HK-2 (cell line): ENCODE results near the gene XIRP1.
"Not testable (repeated sequence)": the region's sequence is repeated elsewhere in the genome, so short reads cannot be mapped to it uniquely, and the experiment has no call there.

ENCODE experiments used
- DNase-seq: peaks from one replicate; pipeline ENCODE4 v3.0.0-alpha.2; 2018; ENCODE audit not compliant: unreplicated experiment

XIRP1 gene

GRCh38 chr3:39186692-39187151 is 5.7 kb downstream of the XIRP1 start:
- no peak for DNase-seq

GRCh38 chr3:39185959-39186691 is 6.3 kb downstream of the XIRP1 start:
- no peak for DNase-seq

- no peak for DNase-seq
These were observed 7.0 kb downstream of the XIRP1 start for GRCh38 chr3:39185326-39185958.

GRCh38 chr3:39184968-39185285 is 7.5 kb downstream of the XIRP1 start:
- no peak for DNase-seq

- no peak for DNase-seq
These were observed 8.1 kb downstream of the XIRP1 start for GRCh38 chr3:39184081-39184967.

GRCh38 chr3:39183211-39184080 is 8.9 kb downstream of the XIRP1 start:
- DNase-seq = no peak

- no peak for DNase-seq
These were observed 10.7 kb downstream of the XIRP1 start for GRCh38 chr3:39181408-39182335.

GRCh38 chr3:39180546-39181346 is 11.6 kb downstream of the XIRP1 start:
- peak; percentile 73 for DNase-seq

GRCh38 chr3:39180183-39180545 is 12.2 kb downstream of the XIRP1 start:
- no peak for DNase-seq

GRCh38 chr3:39178553-39178952 is 13.8 kb downstream of the XIRP1 start:
- no peak for DNase-seq

- peak; percentile 72 for DNase-seq
These were observed 14.6 kb downstream of the XIRP1 start for GRCh38 chr3:39177708-39178332.

- no peak for DNase-seq
These were observed 16.2 kb downstream of the XIRP1 start for GRCh38 chr3:39176025-39176714.

GRCh38 chr3:39173318-39174125 is 18.9 kb downstream of the XIRP1 start:
- no peak for DNase-seq

- DNase-seq = no peak
These were observed 20.5 kb downstream of the XIRP1 start for GRCh38 chr3:39171860-39172259.

GRCh38 chr3:39170877-39171276 is 21.5 kb downstream of the XIRP1 start:
- DNase-seq = not testable (repeated sequence)

GRCh38 chr3:39170461-39170860 is 21.9 kb downstream of the XIRP1 start:
- DNase-seq = no peak

GRCh38 chr3:39169712-39170111 is 22.7 kb downstream of the XIRP1 start:
- DNase-seq = no peak
